Endothelial cell of hepatic sinusoid (primary cell): ENCODE results near the gene DLG2.

Source experiments
- in situ Hi-C: cut with HindIII; loops from 2 replicates; pipeline ENCODE4 v1.10.0; 2017; ENCODE audit warnings: low sequenced_read_pairs

The DLG2 gene

DNA sequence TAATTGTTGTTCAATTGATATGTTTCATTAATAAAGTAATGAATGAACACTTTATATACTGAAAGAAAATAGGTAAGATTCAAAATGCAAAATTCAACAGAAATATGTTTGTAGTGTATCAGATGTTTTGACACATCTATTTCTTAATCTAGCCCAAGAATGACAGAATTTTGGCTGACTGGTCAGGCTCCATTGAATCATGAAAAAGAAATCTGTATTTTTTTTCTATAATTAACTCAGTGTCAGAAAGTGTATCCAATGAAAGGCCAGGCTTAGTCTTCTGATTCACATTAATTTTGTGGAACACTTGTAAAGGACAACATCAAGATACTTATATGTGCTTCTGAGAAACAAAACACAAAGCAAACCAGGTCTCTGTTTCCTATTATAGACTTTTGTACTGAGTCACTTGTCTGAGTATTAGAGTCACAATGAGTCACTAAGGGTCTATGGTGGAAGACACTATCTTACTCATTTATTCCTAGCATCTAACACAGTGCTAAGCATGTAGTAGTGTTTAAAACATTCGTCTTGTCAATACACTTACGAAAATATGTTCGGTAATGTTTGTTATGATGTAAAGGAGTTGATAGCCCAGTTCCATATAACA lies 2043.3 kb downstream of the DLG2 start:
- in situ Hi-C loops, result no loop called here

DNA sequence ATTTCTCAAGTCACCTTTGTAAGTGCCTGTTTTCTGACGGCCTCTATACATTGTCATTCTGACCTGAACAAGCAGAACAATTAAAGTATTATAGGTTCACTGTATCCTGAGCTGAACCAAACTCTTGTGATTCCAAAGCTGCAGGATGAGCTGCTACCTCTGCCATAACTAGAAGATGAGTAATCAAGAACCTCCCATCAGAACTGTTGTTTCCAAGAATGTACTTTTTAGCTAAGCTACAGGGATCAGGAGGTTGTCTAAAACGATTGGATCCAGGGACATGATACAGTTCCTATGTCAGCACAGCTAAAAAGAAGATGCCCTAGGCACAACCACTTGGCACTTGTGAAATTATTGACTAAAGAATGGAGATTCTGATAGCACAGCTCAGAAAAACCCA lies 2052.6 kb downstream of the DLG2 start:
- in situ Hi-C loops, result no loop called here

- in situ Hi-C loops, result no loop called here
Observed at GRCh38 chr11:83572581-83573496, 2054.3 kb downstream of the DLG2 start.

- in situ Hi-C loops, result no loop called here
Observed at GRCh38 chr11:83571302-83571701, 2055.8 kb downstream of the DLG2 start.

- in situ Hi-C loops, result no loop called here
Observed at GRCh38 chr11:83569134-83569805, 2057.9 kb downstream of the DLG2 start.

DNA sequence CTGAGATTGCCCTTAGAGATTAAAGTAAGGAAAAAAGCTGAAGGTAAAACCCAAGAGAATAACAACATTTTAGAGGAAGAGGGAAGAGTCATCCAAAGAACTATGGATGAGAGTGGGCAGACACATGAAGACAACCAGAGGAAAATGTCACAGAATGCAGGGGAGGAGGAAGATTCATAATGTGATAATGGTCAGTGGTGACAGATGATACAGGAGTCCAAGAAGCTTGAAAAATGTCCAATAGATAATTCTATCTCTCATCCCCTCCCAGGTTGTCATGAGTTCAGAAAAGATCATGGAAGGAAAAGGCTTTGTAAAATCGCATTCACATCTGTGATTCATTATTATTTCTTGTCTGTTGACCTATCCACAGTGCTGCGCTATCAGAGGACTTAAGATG lies 2058.6 kb downstream of the DLG2 start:
- in situ Hi-C loops, result no loop called here

- in situ Hi-C loops, result no loop called here
Observed at GRCh38 chr11:83566950-83567349, 2060.2 kb downstream of the DLG2 start.

- in situ Hi-C loops, result no loop called here
Observed at GRCh38 chr11:83564870-83565269, 2062.3 kb downstream of the DLG2 start.

DNA sequence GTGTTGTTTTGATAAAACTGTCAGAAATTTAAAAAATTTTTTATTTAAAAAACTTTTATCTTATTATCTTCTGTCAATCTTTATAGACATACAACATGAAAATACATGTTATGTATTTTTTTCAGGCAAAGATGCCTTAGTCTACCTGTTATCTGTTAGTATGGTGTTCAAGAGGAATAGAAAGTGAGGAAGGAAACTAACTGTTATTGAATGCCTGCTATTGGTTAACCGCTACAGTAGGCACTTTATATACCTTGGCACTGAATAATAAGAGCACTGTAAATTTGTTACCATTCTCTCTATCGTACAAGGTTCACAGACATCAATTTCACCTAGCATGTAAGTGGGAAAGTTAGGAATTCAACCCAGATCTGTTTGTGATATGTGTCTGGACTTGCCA lies 2068.9 kb downstream of the DLG2 start:
- in situ Hi-C loops, result loop anchor here (5.0 kb wide), 1 partner anchor 81 kb away; no protein-coding TSS in a partner anchor

DNA sequence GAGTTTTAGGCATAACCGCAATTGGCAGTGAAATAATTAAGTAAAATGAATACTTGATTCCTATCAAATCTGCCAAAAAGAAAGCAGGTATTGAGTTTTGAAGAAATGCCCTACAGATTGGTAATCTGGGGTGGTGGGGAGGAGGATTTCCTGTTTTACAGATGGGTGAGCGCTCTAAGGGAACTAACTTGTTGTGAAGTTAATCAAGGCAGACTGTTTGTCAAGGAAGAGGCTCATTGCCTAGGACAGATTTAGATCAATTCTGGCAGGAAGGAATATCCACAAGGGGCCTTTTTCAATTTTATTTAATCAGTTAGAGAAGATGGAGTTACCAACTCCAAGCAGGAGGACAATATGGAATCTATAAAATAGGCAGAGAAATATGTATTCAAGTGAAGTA lies 2069.5 kb downstream of the DLG2 start:
- in situ Hi-C loops, result loop anchor here (5.0 kb wide), 1 partner anchor 80 kb away; no protein-coding TSS in a partner anchor

DNA sequence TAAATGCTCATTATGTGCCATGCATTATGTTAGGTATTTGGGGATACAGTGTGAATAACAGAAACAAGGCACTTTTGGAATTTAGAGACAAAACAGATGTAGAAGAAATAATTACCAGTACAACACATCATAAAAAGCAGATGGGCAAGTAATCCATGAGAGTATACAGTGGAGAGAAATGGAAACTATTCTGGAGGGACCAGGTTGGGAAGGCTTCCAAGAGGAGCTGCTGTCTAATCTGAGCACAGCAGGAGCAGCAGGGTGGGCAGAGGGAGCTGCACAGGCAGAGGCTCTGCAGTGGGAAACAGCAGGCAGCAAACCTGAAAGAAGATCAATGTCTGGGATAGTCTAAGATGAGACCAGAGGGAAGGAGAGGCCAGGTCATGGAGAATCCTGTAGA lies 2072.3 kb downstream of the DLG2 start:
- in situ Hi-C loops, result loop anchor here (5.0 kb wide), 1 partner anchor 78 kb away; no protein-coding TSS in a partner anchor

GRCh38 chr11:83549984-83550667 lies 2077.0 kb downstream of the DLG2 start:
- in situ Hi-C loops, result no loop called here

GRCh38 chr11:83546368-83546767 lies 2080.8 kb downstream of the DLG2 start:
- in situ Hi-C loops, result no loop called here

DNA sequence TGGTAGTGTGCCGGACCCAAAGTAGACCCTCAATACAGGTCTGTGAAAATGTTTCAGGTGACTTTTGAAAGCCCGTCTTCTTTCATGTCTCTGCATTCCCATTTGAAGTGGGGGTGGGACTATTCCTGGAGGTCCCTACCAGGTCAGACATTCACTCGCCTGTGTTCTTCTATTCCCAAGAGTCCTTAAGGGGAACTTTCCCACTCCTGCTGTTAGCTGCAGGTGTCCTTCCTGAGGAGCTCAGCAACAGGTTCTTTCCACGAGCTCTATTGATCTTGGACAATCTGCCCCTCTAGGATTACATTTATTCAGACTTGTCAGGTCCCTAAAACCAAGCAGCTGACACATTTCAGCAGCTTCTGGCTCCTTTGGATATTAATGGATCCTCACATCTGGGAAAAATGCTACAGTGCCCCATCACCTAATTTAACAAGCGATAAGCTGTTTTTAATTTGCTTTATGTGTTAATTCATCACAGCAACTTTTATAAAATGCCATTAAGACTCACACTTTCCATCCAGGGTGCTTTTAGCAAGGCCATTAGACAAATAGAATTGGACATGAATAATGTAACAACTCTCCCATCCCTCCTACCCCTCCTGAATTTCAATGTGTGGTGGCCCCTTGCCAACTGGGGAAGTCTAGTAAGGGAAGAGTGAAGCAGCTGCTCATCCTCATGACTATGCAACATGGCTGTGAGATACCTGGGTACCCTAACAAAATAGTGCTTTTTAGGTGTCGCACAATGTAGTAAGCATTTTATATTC lies 2081.5 kb downstream of the DLG2 start:
- in situ Hi-C loops, result no loop called here

GRCh38 chr11:83544846-83545245 lies 2082.3 kb downstream of the DLG2 start:
- in situ Hi-C loops, result no loop called here

DNA sequence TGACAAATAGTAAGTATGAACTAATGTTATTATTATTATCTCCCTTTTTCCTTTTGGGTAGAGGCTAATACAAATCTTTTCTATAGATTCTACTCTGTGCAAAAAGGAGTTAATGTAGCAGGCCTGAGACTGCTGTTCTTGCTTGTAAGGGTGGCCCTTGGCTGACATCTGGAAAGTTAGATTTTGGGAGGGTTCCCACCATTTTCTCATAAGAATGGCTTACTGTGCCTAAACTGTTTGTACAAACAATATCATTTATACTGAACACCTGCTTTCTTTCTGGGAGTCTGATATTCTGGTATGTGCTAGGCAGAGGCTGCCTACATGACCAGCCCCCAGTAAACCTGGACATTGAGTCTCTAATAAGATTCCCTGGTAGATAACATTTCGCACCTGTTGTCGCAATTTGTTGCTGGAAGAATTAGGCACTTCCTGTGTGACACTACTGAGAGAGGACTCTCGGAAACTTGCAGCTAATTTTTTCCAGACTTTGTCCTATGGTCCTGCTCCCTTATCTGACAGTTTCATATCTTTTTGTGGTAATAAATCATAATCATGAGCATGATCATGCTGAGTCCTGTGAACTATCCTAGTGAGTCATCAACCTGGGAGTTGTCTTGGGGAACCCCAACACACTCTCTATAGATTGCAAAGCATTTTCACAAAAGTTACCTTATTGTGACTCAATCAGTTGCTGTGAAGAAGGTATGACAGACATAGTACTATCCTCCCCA lies 2083.3 kb downstream of the DLG2 start:
- in situ Hi-C loops, result no loop called here

DNA sequence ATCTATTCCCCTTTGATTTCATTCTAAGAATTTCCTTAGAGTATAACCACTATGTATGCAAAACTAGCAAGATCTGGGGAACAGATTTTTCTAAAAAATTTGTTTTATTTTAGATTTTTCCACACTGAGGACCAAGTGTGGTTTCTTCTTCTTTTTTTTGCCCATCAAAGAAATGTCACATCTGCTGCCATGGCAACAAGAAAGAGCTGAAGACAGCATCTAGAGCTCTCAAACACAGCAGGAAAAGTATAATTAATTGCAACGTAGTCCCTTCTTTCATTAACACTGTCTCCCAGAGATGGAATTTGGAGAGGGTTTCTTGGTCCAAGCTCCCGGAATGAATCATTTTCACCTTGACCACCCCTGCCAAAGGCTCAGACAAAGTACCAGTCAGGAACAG lies 2084.3 kb downstream of the DLG2 start:
- in situ Hi-C loops, result no loop called here

DNA sequence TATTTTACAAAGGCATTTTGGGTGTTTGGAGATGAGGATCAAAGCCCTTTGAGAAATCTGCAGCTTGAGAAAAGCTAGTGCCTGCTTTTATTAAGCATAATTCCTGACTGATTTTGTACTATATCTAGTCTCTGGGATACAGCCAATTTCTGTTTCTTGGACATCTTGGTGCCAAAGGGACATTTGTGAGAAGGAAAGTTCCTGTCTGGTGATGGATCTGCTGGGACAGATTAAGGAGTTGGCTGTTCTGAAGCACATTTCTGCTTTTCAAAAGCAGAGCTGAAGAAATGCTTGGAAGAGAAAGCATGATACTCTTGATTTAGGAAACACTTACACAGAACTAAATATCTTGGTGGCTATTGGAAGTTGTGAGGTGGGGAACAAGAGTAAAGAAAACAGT lies 2086.4 kb downstream of the DLG2 start:
- in situ Hi-C loops, result no loop called here

DNA sequence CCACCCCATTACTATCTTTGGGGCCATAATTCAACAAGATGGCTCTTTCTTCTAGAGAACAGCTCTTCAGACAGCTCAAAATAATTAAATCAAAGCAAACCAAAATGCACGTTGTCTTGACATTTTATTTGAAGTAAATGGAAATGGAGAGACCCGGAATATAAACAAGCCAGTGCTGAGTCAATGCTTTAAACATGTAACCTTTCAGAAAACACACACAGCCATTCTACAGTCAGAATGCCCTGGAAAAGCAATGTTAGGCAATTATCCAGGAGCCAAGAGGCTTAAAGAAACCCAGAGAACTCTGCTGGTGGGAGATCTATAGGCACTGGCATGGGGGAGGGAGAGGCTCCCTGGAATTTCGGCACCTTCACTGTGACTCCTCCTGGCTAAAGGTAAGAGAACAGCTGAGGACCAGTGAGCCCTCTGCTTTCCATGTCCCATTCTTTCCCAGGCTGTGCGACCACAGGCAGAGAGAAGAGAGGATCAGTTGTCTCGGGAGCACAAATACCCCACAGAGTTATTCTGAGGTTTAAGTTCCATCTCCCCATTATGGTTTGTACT lies 2086.9 kb downstream of the DLG2 start:
- in situ Hi-C loops, result no loop called here
